ENCODE measurements around the gene ESAM. TPM values are rescaled to one million over a fixed set of nuclear protein-coding genes. Genes with fewer than 3 reads are reported as not detected.
A peak's percentile ranks its signal among the peaks of the same experiment; 100 is the strongest.

The ESAM gene
- total RNA-seq, 2 donors from 2014 or later, result 0.31 to 0.68 TPM

DNA sequence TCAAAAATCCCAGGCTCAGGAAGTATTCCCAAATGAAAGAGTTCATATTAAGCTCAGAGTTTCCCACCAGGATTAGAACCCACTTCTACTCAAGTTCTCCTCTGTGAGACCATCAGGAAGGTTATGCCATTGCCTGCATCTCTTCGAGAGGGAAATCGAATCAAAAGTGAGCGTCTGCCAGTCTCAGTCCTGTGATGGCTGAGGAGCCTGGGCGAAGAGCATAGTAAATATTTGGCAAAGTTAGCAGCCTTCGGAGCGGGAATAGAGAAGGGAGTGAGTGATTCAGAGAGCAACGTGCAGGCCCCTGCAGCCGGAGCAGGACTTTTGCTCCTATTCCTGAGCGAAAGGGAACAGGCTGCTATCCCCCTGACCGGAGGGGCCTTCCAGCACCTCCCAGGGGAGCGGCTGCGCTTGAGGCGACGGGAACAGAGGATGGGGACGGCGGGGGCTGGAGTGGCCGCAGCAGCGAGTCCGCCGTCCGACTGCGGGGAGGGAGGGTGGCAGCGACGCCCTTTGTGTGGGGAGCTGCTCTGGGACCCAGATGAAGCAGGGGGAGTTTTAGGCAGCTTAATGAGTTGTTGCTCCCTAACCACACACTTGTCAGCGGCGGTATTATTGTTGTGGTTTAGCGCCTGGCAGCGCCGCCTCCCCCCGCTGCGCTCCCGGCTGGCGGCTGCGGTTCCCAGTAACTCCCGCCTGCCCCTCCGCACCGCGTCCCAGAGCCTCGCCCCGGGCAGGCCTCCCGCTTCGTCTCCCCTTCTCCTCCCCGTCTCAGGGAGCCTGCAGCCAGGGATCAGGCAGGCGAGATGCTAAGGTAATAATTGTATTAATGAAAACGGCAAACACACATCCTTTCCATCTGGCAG lies 44.1 kb downstream of the ESAM start:
- peak; percentile 83 for DNase-seq
- Histone ChIP-seq H3K36me3 (ENCODE audit: control insufficient read depth, insufficient read depth, low read length) (no peaks in the 10 kb centered on the region), H3K4me1 (ENCODE audit: control insufficient read depth, insufficient read depth, low read length) (peaks cover 17% of the 10 kb centered on the region), H3K9me3 (ENCODE audit: control insufficient read depth, low read length) (no peaks in the 10 kb centered on the region), H3K9ac (ENCODE audit: extremely low read depth, low read length, poor library complexity, severe bottlenecking) (no peak overlapping the region), H3K27ac (ENCODE audit: low read depth, low read length) (no peak overlapping the region), H3K27me3 (ENCODE audit: control insufficient read depth, insufficient read depth, low read length, poor library complexity, severe bottlenecking) (peaks cover 77% of the 10 kb centered on the region), H3K4me3 (ENCODE audit: low read length) (peak overlapping the region; percentile 72)
- Mint-ChIP-seq H3K27ac (no peak overlapping the region), H3K27me3 (ENCODE audit: insufficient read depth) (peaks cover 90% of the 10 kb centered on the region), H3K4me3 (peak overlapping the region; percentile 51), H3K9me3 (no peaks in the 10 kb centered on the region), H3K36me3 (ENCODE audit: low read depth) (no peaks in the 10 kb centered on the region), H3K4me1 (peaks cover 48% of the 10 kb centered on the region)
- TF ChIP-seq, protein P1, sequence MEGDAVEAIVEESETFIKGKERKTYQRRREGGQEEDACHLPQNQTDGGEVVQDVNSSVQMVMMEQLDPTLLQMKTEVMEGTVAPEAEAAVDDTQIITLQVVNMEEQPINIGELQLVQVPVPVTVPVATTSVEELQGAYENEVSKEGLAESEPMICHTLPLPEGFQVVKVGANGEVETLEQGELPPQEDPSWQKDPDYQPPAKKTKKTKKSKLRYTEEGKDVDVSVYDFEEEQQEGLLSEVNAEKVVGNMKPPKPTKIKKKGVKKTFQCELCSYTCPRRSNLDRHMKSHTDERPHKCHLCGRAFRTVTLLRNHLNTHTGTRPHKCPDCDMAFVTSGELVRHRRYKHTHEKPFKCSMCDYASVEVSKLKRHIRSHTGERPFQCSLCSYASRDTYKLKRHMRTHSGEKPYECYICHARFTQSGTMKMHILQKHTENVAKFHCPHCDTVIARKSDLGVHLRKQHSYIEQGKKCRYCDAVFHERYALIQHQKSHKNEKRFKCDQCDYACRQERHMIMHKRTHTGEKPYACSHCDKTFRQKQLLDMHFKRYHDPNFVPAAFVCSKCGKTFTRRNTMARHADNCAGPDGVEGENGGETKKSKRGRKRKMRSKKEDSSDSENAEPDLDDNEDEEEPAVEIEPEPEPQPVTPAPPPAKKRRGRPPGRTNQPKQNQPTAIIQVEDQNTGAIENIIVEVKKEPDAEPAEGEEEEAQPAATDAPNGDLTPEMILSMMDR (conservative IDR thresholded peaks at IDR 0.05), result no peak
- WGBS, 2 experiments (ENCODE audit: insufficient coverage in 1 of 2, insufficient read length in 1 of 2), result 4 to 6% methylated on average over 9 to 43 of the region's 45 CpGs

DNA sequence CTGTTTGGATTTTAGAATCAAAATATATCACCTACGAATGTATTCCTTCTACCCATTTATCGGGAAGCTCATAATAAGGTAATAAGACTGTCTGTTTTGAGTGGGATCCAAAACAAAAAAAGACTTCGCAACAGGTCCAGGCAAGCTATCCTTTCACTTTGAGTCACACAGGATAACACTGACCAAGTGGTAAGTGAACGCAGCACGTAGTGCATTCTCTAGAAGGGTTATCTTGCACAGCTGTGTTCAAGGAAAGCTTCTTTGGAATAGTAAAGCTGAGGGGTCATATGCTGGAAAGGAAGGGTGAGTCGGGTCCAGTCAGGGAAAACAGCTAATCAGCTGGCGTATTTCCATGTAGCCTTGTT lies 44.7 kb downstream of the ESAM start:
- Histone ChIP-seq H3K36me3 (ENCODE audit: control insufficient read depth, insufficient read depth, low read length) (no peaks in the 10 kb centered on the region), H3K9ac (ENCODE audit: extremely low read depth, low read length, poor library complexity, severe bottlenecking) (no peak overlapping the region), H3K27me3 (ENCODE audit: control insufficient read depth, insufficient read depth, low read length, poor library complexity, severe bottlenecking) (peaks cover 75% of the 10 kb centered on the region), H3K4me1 (ENCODE audit: control insufficient read depth, insufficient read depth, low read length) (peaks cover 16% of the 10 kb centered on the region), H3K9me3 (ENCODE audit: control insufficient read depth, low read length) (no peaks in the 10 kb centered on the region), H3K4me3 (ENCODE audit: low read length) (peak overlapping the region; percentile 72), H3K27ac (ENCODE audit: low read depth, low read length) (no peak overlapping the region)
- Mint-ChIP-seq H3K4me1 (peaks cover 42% of the 10 kb centered on the region), H3K27ac (no peak overlapping the region), H3K27me3 (ENCODE audit: insufficient read depth) (peaks cover 88% of the 10 kb centered on the region), H3K36me3 (ENCODE audit: low read depth) (no peaks in the 10 kb centered on the region), H3K9me3 (no peaks in the 10 kb centered on the region), H3K4me3 (peak overlapping the region; percentile 51)
- WGBS, 2 experiments (ENCODE audit: insufficient coverage in 1 of 2, insufficient read length in 1 of 2), result 63 to 65% methylated on average over 5 to 6 of the region's 7 CpGs
- DNase-seq, result no peak
- TF ChIP-seq, protein P1 (conservative IDR thresholded peaks at IDR 0.05), result no peak

DNA sequence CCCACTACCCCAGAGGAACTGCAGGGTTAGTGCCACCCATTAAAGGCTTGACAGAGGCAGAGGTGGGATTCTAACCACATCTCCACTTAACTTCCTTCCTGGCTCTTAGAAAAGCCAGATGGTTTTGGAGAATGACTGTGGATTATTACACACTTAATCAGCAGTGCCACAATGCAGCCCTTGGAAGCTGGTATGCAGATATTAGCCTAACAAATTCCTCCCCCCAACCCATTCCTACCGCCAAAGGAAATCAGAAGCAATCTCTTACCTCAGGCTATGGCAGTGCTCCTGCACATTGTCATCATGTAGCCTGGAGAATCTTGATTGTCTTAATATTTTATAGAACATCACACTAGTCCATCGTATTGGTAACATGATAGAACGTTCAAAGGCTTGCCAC lies 45.5 kb downstream of the ESAM start:
- no peak overlapping the region for H3K4me3 Mint-ChIP-seq
- no peak overlapping the region for H3K4me3 ChIP-seq (ENCODE audit: low read length)
- H3K9me3 Mint-ChIP-seq, result no peaks in the 10 kb centered on the region
- no peak overlapping the region for H3K27ac Mint-ChIP-seq
- H3K27me3 ChIP-seq (ENCODE audit: control insufficient read depth, insufficient read depth, low read length, poor library complexity, severe bottlenecking), result peaks cover 69% of the 10 kb centered on the region
- H3K4me1 ChIP-seq (ENCODE audit: control insufficient read depth, insufficient read depth, low read length), result peaks cover 11% of the 10 kb centered on the region
- H3K27ac ChIP-seq (ENCODE audit: low read depth, low read length), result no peak overlapping the region
- 72% methylated on average over 3 of the region's 3 CpGs; no CpG with 5 or more reads in 1 of the 2 experiments for WGBS, 2 experiments (ENCODE audit: insufficient coverage in 1 of 2, insufficient read length in 1 of 2)
- no peaks in the 10 kb centered on the region for H3K36me3 Mint-ChIP-seq (ENCODE audit: low read depth)
- no peaks in the 10 kb centered on the region for H3K9me3 ChIP-seq (ENCODE audit: control insufficient read depth, low read length)
- H3K27me3 Mint-ChIP-seq (ENCODE audit: insufficient read depth), result peaks cover 86% of the 10 kb centered on the region
- no peak overlapping the region for H3K9ac ChIP-seq (ENCODE audit: extremely low read depth, low read length, poor library complexity, severe bottlenecking)
- peaks cover 34% of the 10 kb centered on the region for H3K4me1 Mint-ChIP-seq
- no peak for DNase-seq
- H3K36me3 ChIP-seq (ENCODE audit: control insufficient read depth, insufficient read depth, low read length), result no peaks in the 10 kb centered on the region
- TF ChIP-seq, protein P1 (conservative IDR thresholded peaks at IDR 0.05), result no peak
